DND-41 (cell line): ENCODE results near the gene TPRG1.

Source experiments
- EZH2 ChIP-seq: IDR thresholded peaks from 3 replicates; pipeline ENCODE4 v1.6.1; 2012; ENCODE audit warnings: borderline replicate concordance, low read depth, mild to moderate bottlenecking, moderate library complexity, low read length, inconsistent platforms; ENCODE audit not compliant: severe bottlenecking
- TF ChIP-seq, protein P1 (sequence below): IDR thresholded peaks from 2 replicates; pipeline ENCODE4 v1.5.1; 2012; ENCODE audit warnings: borderline replicate concordance, low read length, moderate library complexity, mild to moderate bottlenecking; ENCODE audit not compliant: poor library complexity, severe bottlenecking; ENCODE audit errors: extremely low read depth

GRCh38 chr3:189368384-189368783, 196.6 kb downstream of the TPRG1 start:
- TF ChIP-seq, protein P1, sequence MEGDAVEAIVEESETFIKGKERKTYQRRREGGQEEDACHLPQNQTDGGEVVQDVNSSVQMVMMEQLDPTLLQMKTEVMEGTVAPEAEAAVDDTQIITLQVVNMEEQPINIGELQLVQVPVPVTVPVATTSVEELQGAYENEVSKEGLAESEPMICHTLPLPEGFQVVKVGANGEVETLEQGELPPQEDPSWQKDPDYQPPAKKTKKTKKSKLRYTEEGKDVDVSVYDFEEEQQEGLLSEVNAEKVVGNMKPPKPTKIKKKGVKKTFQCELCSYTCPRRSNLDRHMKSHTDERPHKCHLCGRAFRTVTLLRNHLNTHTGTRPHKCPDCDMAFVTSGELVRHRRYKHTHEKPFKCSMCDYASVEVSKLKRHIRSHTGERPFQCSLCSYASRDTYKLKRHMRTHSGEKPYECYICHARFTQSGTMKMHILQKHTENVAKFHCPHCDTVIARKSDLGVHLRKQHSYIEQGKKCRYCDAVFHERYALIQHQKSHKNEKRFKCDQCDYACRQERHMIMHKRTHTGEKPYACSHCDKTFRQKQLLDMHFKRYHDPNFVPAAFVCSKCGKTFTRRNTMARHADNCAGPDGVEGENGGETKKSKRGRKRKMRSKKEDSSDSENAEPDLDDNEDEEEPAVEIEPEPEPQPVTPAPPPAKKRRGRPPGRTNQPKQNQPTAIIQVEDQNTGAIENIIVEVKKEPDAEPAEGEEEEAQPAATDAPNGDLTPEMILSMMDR, result no peak
- TF ChIP-seq EZH2, result no peak
